Activated T-helper 1 cell treated with anti-CD3 and anti-CD28 coated beads, Interleukin-2, amount 50 U/mL, for 16 hours (primary cell): ENCODE data around the gene CYB561D2.

Source experiments
- DNase-seq, 2 donors: peaks; one replicate each; pipeline ENCODE4 v3.0.0-alpha.2; 2020; ENCODE audit warnings: low read depth in 1 of 2, low spot score in 1 of 2

Gene CYB561D2

DNA sequence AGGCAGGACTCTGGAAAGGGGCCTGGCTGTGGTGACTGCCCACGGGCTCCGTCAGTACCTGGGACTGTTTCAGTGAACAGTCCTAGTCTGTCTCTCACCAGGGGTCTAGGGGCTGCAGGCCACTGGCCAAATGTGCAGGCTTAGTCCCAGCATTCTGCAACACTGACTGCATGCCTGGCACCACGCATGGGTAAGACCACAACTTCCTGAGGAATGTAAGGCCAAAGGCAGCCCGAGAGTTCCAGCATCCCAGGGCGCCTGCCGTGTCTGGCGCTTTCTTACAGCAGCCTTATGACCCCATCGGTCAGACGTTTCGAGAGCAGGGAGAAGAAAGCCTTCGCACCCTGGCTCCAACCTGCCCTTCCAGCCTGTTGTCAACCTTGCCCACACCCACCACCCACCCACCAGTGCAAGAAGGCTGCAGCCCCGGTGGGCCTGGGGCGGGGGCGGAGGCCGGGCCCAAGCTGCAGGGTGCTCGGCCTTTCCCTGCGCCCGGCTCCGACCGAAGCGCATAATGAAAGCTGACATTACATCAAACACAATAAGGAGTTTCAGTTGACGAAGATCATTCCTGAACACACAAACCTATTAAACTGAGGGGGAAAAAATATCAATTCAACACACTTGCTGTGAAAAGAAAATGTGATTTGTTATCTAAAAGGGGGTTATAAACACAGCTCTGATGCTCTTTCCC lies 38.2 kb downstream of the CYB561D2 start:
- no peak for DNase-seq

DNA sequence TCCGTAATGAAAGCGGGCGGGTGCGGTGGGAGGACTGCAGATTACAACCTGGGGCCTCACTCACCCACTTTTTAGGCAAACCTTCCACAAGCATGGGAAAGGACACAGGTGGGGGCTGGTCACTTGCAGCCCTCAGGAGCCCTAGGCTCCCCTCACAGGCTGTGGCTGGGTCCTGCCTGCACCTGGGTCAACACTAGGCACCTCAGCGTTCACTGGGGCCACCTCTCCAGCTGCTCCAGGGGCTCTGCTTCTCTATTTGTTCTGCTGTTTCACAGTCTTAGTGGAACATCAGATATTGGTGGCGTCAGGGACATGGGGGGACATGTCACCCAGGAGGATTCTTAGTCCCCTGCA lies 38.7 kb downstream of the CYB561D2 start:
- no peak for DNase-seq

DNA sequence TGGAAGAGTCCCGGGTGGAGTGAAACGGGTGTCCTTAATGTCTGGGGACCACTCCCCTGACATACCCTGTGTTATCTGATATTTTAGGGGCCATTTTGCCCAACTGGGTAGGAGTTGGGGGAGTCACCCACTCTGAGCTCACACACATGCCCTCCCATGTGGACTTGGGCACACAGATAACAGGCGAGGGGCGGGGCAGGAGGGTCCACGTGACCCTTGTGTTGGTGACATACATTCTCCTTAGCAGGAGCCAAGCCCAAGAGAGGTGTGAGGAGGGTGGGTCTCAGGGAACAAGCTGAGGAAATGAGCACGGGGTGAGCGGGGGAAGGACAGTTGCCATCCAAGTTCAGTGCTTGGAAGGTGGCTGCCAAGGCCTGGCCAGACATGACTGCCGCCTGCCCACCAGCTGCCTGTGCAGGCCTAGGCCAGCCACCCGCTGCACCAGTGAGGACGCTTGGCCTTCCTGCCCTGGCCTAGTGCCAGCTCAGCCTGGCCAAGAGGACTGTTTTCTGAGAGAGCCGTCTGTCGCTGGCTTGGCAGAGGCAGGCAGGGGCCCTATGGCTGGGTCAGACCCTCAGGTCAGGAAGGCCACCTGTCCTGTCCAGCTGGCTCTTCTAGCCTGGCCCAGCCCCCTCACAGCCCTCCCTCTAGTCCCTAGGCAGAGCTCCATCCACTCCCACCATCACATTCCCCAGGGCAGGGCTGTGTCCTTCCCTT lies 40.0 kb downstream of the CYB561D2 start:
- DNase-seq = no peak

DNA sequence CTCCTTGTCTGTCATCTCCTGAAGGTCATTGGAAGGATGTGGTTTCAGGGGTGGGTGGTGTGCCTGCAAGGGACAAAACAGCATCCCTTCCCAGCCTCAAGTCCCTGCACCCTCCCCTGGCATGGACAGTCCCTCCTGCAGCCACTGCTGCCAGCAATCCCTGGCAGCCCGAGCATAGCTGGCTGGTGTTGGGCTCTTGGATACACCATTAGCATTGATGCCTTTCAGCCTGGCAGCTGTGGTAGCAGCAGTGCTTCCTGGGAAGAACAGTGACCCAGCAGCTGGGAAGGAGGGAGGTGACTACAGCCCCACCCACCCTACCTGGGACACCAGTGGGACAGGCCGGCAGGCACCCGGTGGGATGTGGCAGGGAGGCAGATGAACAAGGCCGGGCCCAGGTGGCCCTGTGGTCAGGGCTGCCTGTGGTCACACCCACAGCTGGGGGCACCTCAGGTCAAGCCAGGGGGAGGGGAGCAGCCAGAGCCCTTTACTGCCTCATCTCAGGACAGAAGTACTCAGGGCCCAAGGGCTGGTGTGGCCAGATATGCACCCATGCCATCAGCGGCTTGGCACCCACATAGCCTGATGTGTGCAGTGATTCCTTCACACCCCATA lies 41.5 kb downstream of the CYB561D2 start:
- DNase-seq = no peak

DNA sequence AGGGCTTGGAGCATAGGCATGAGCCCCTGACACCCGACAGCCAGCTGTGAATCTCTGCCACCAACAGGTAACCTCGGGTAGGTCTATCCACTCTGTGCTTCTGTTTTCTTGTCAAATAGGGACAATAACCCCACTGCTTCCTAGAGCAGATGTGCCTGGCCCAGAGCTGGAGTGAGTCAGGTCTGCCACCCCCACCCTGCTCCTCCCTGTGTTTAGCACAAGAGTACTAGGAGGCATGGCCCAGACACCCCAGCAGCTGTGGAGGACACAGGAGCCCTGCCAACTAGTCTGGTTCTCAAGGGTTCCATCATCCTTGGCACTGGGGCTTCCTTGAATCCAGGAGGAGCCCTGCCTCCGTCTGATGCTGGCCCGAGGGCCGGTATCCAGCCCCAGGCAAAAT lies 42.4 kb downstream of the CYB561D2 start:
- no peak for DNase-seq

DNA sequence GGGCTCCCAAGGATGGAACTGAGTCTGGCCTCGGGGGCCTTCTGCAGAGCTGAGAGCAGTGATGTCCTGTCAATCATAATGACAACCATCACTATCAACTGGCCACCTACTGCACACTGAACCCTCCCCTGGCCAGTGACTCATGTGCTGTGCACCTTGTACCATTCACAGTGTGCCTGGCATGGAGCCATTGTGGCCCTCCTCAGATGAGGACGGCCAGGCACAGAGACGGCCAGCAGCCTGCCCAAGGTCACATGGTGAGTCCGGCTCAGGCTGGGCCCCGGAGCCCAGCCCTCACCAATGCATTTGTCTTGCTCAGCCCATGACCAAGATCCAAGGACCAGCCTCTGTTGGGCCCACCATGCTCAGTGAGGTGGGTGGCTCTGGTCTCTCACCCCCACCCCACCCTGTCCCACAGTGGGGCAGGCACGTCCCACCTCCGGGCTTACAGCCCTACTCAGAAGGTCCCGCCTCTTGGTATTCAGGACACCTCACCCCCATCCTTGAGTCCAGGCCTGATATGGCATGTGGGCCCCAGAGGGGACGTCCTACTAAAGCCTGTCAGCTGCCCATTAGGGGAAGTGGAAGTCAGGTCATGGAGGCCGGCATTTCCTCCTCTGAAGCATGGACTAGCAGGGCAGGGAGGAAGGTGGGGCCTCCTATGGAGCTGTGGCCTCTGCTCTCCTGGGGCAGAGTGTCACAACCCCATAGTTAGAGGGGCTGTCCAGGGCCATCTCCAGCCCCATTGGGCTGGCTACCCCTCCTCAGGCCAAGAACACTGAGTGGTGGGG lies 44.6 kb downstream of the CYB561D2 start:
- no peak for DNase-seq

DNA sequence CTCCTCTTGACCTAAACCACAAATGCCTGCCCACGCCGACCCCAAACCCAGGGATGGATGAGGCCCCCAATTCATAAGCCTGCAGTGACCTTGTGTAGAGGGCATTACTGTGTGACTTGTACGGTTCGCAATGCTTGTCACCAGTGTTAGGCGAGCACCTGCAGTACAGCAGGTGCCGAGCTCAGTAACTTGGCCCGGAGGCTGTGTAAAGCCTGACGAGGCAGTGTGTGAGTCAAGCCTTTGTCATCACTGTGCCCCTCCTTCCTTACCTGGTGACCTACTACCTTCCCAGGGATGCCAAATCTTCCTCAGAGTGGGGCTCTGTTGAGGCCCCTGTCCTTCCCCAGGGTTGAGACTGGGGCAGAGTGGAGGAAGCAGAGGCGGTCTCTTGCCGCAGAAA lies 45.8 kb downstream of the CYB561D2 start:
- no peak for DNase-seq

DNA sequence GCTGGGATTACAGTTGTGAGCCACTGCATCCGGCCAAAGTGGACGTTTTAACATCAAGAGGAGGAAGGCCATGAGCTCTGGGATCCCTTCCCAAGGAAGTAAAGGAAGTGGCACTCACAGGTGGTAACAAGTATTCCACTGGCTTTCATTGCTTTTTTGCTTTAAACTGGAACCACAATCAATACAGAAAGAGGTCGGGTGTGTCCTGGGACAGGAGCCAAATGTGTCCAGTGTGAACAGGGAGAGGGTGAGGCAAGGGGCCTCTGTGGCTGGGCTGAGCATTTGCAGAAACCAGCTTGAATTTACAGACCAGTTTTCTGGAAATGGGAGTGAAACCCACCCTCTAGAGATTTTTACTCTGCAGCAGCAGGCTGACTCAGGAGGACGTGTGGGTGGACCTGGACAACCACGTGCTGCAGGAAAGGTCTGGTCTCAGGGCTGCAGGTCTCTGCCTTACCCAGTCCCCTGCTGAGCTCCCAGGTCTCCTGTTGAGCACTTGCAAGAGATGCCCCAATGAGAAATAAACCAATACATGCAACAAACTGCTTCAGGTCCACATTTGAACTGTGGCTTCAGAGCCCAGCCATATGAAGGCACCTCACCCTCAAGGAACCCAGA lies 51.4 kb downstream of the CYB561D2 start:
- no peak for DNase-seq
